Colonic mucosa (tissue), 4 donors: ENCODE measurements around the gene GPR85. TPM values are rescaled to one million over a fixed set of nuclear protein-coding genes. Genes with fewer than 3 reads are reported as not detected.

Experiments used
- DNase-seq: peaks from one replicate; pipeline ENCODE4 v3.0.0-alpha.2; 2020
- H3K27ac ChIP-seq: fragments of 200-600 bp; one replicate; pipeline ENCODE4 v1.8.0; 2021
- H3K27me3 ChIP-seq: fragments of 200-600 bp; one replicate; pipeline ENCODE4 v1.8.0; 2021
- H3K36me3 ChIP-seq: fragments of 200-600 bp; one replicate; pipeline ENCODE4 v1.8.0; 2021
- H3K4me1 ChIP-seq: fragments of 200-600 bp; one replicate; pipeline ENCODE4 v1.8.0; 2021; ENCODE audit warnings: mild to moderate bottlenecking
- H3K4me3 ChIP-seq: fragments of 200-600 bp; one replicate; pipeline ENCODE4 v1.8.0; 2021
- H3K9ac ChIP-seq, 2 donors: one replicate each; pipeline ENCODE4 v1.7.0; 2013; ENCODE audit warnings: control low read depth in 2 of 2, low read depth in 2 of 2, low read length in 2 of 2
- H3K9me3 ChIP-seq: fragments of 200-600 bp; one replicate; pipeline ENCODE4 v1.8.0; 2021
- intact Hi-C: fragments of 100-400 bp; cut with DNase I; formaldehyde crosslinking; loops from one replicate; pipeline ENCODE4 v1.14.1; 2022
- total RNA-seq, 2 donors: library from RNA; stranded (reverse); fragmentation: NEBNext Ultra II Directional in 1 of 2; extraction: Animal tissue kit (Norgen Biotek cat#: 25700) in 1 of 2; gene quantifications; one replicate each; pipeline ENCODE4 v1.2.1, GENCODE V29; 2021
- TF ChIP-seq, protein P1 (sequence below): fragments of 200-600 bp; IDR thresholded peaks from one replicate; pipeline ENCODE4 v1.8.0; 2022; ENCODE audit warnings: antibody characterized with exemption, mild to moderate bottlenecking
- donor health status: healthy.
- donor health status: DM: no; HTN: no; CAD: no.
- donor health status: DM: no; HTN: no; CAD: no.

Gene GPR85
- total RNA-seq, 2 donors from 2014 or later, result 0.15 to 0.35 TPM

DNA sequence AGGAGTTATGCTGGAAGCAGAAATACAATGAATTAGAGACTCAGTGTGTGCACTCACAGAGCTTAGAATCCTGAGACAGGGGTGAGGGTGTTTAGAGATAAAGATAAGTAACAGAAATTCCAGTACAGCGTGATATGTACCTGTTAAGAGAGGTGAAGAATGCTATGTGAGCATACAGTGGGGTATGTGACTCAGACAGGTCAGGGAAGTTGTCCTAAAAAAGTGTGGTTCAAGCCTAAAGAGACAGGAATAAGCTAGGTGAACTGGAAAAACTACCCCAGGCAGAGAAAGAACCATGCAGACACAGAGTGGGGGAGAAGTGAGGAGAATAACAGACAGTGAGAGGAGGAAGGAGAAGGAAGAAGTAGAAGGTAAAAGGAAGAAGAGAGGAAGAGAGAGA lies 23.1 kb upstream of the GPR85 start:
- no peak for DNase-seq
- TF ChIP-seq, protein P1, sequence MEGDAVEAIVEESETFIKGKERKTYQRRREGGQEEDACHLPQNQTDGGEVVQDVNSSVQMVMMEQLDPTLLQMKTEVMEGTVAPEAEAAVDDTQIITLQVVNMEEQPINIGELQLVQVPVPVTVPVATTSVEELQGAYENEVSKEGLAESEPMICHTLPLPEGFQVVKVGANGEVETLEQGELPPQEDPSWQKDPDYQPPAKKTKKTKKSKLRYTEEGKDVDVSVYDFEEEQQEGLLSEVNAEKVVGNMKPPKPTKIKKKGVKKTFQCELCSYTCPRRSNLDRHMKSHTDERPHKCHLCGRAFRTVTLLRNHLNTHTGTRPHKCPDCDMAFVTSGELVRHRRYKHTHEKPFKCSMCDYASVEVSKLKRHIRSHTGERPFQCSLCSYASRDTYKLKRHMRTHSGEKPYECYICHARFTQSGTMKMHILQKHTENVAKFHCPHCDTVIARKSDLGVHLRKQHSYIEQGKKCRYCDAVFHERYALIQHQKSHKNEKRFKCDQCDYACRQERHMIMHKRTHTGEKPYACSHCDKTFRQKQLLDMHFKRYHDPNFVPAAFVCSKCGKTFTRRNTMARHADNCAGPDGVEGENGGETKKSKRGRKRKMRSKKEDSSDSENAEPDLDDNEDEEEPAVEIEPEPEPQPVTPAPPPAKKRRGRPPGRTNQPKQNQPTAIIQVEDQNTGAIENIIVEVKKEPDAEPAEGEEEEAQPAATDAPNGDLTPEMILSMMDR, result no peak
- no peaks in the 10 kb centered on the region for H3K36me3 ChIP-seq
- no peak overlapping the region for H3K4me3 ChIP-seq
- no peak overlapping the region for H3K9ac ChIP-seq
- H3K4me1 ChIP-seq, result no peaks in the 10 kb centered on the region
- H3K27me3 ChIP-seq, result no peaks in the 10 kb centered on the region
- H3K27ac ChIP-seq, result no peak overlapping the region
- intact Hi-C loops, result no loop called here
- H3K9me3 ChIP-seq, result no peaks in the 10 kb centered on the region

DNA sequence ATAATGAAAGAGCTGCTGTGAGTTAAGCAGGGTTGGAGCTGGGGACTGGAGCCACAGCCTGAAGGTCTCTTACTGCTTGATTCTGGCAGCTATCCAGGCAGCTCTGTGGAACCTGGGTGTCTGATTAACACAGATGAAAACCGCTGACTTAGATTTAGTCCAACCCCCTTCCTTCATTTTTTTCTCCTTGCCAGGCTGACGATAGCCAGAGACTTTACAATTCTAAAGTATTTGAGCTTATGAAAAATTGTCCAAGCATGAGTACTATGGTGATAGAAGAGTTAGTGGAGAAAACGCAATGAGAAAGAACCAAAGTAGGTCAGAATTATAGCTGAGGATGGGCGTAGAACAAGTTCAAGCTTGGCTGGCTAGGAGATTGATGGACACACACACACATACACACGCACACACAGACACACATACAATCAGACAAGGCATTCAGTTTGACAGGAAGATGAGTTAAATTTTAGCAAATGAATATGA lies 13.5 kb upstream of the GPR85 start:
- intact Hi-C loops, result no loop called here
- no peak overlapping the region for H3K4me3 ChIP-seq
- TF ChIP-seq, protein P1, result no peak
- no peaks in the 10 kb centered on the region for H3K27me3 ChIP-seq
- no peaks in the 10 kb centered on the region for H3K4me1 ChIP-seq
- no peak for DNase-seq
- no peaks in the 10 kb centered on the region for H3K9me3 ChIP-seq
- no peak overlapping the region for H3K9ac ChIP-seq
- no peak overlapping the region for H3K27ac ChIP-seq
- H3K36me3 ChIP-seq, result no peaks in the 10 kb centered on the region

DNA sequence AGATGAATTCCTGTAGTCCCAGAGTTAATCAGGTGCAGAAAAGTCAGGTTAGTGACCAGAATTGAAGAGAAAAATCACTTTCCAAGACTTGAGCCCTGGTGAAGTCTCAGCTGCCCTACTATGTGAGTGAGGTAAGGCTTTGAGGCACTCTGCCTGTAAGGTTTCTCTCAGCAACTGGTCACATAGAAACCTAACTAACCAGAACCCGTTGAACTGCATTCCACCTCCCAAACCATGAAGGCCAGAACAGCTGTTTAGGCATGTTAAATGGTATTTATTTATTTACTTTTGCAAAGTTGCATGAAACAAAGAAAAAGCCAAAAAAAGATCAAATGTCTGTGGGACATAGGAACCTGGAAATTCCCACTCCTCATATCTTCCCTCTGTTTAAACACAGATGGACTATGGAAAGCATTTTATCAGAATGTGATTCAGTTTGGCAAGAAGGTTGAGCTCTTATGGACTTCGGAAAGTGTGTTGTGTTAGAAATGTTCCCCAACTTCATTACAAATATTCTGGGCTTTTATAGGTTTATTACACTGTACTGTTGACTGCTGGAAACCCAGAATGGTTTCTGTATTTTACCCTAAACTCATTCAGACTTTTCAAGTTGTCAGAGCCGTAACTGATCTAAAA lies 12.8 kb upstream of the GPR85 start:
- Histone ChIP-seq H3K4me1 (no peaks in the 10 kb centered on the region), H3K4me3 (no peak overlapping the region), H3K9ac (no peak overlapping the region), H3K27me3 (no peaks in the 10 kb centered on the region), H3K9me3 (no peaks in the 10 kb centered on the region), H3K36me3 (no peaks in the 10 kb centered on the region), H3K27ac (no peak overlapping the region)
- no peak for DNase-seq
- intact Hi-C loops, result no loop called here
- TF ChIP-seq, protein P1, result no peak

DNA sequence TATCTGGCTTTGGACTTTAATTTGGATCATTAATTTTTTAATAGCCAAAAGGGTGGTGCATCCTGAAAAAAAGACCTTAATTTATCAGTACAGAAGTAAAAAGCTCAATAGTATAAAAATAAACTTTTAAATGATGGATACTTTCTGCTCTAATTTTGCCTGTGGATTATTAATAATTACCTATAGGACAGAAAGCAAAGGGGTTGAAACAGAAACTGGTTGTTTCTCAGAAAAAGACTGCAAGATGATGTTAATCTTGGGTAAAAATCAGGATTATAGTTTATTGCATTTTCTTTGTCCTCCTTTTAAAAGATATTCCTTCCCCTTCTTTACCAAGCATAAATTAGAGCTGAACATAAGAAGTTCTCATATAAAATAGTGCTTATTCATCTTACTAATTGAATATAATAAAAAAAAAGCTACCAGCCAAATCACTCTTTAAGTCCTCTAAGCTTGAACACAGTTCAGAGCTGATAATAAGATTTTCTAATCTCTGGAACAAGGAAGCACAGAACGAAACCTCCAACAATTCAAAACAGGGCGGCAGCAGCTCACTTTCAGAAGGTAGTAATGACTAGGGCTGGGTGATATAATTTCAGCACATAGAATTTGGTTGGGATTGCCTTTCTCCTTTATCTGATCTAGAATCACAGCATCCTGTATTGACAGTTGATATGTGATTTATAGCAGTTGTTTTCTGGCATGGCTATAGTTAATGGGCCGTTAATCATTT lies 8.1 kb upstream of the GPR85 start:
- H3K4me1 ChIP-seq, result no peaks in the 10 kb centered on the region
- H3K27ac ChIP-seq, result no peak overlapping the region
- intact Hi-C loops, result no loop called here
- H3K27me3 ChIP-seq, result no peaks in the 10 kb centered on the region
- DNase-seq, result no peak
- no peaks in the 10 kb centered on the region for H3K9me3 ChIP-seq
- no peaks in the 10 kb centered on the region for H3K36me3 ChIP-seq
- H3K9ac ChIP-seq, result no peak overlapping the region
- H3K4me3 ChIP-seq, result no peak overlapping the region
- TF ChIP-seq, protein P1, result no peak

DNA sequence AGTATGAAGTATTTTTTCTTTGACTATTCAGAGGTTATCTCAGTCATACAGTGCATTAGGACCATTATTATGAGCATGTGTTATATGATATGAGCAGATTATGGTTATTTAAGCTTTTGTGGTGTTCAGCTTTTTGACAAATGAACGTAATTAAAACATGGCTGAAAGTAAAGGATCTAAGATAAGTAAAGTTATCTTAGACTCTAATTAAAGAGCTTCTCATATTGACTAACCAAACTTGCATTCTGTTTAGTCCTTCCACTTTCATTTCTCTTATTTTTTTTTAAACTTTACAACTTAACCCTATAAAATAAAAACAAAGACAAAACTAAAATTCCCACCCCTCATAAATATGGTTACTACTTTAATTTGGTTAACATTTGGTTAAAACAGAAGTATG lies 6.9 kb upstream of the GPR85 start:
- no peak overlapping the region for H3K9ac ChIP-seq
- H3K4me1 ChIP-seq, result no peaks in the 10 kb centered on the region
- H3K9me3 ChIP-seq, result no peaks in the 10 kb centered on the region
- H3K27me3 ChIP-seq, result no peaks in the 10 kb centered on the region
- no peak overlapping the region for H3K4me3 ChIP-seq
- no peak for DNase-seq
- H3K27ac ChIP-seq, result no peak overlapping the region
- H3K36me3 ChIP-seq, result no peaks in the 10 kb centered on the region
- intact Hi-C loops, result no loop called here
- TF ChIP-seq, protein P1, result no peak
